GM12891 (cell line): ENCODE measurements around the gene ENAH.
"Not testable (repeated sequence)": the region's sequence is repeated elsewhere in the genome, so short reads cannot be mapped to it uniquely, and the experiment has no call there.

Source experiments
- PAX5 ChIP-seq: IDR thresholded peaks from 2 replicates; pipeline ENCODE4 v1.6.1; 2011; ENCODE audit warnings: low read length, moderate library complexity, mild to moderate bottlenecking; ENCODE audit not compliant: insufficient read depth, severe bottlenecking
- POLR2A ChIP-seq: IDR thresholded peaks from 2 replicates; pipeline ENCODE4 v1.6.1; 2011; ENCODE audit warnings: low read depth, low read length, control low read depth
- POLR2AphosphoS5 ChIP-seq: IDR thresholded peaks from 2 replicates; pipeline ENCODE4 v1.6.1; 2011; ENCODE audit warnings: low read depth, low read length, control low read depth
- POU2F2 ChIP-seq: IDR thresholded peaks from 2 replicates; pipeline ENCODE4 v1.6.1; 2011; ENCODE audit warnings: low read depth, mild to moderate bottlenecking, control low read depth, low read length, moderate library complexity
- SPI1 ChIP-seq: IDR thresholded peaks from 2 replicates; pipeline ENCODE4 v1.6.1; 2011; ENCODE audit warnings: low read depth, low read length, control low read depth
- TAF1 ChIP-seq: IDR thresholded peaks from 2 replicates; pipeline ENCODE4 v1.6.1; 2011; ENCODE audit warnings: low read depth, low read length, control low read depth

DNA sequence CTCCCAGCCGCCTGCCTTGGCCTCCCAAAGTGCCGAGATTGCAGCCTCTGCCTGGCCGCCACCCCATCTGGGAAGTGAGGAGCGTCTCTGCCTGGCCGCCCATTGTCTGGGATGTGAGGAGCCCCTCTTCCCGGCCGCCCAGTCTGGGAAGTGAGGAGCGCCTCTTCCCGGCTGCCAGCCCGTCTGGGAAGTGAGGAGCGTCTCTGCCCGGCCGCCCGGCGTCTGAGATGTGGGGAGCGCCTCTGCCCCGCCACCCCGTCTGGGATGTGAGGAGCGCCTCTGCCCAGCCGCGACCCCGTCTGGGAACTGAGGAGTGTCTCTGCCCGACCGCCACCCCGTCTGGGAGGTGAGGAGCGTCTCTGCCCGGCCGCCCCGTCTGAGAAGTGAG is 37.5 kb downstream of the ENAH start:
- TF ChIP-seq POLR2A, POLR2AphosphoS5, TAF1, SPI1, PAX5, POU2F2: not testable (repeated sequence)
